HepG2 (cell line): Measurements from ENCODE around the gene LDLR.

Experiments used
- ATF1 ChIP-seq: IDR thresholded peaks from 2 replicates; pipeline ENCODE4 v1.6.1; 2016; ENCODE audit warnings: mild to moderate bottlenecking, control low read depth
- HINFP ChIP-seq: sonication (generic); formaldehyde crosslinking; IDR thresholded peaks from 2 replicates; pipeline ENCODE4 v1.4.0; 2020; ENCODE audit warnings: low read depth, mild to moderate bottlenecking, missing genetic modification reagents
- MYNN ChIP-seq: sonication (generic); formaldehyde crosslinking; IDR thresholded peaks from 2 replicates; pipeline ENCODE4 v1.4.0; 2020; ENCODE audit warnings: mild to moderate bottlenecking, low read depth, missing genetic modification reagents
- SP1 ChIP-seq, 2 experiments: fragments of 450-650 bp in 1 of 2; sonication (generic) in 1 of 2; formaldehyde crosslinking in 1 of 2; IDR thresholded peaks; 2 replicates each; pipeline versions ENCODE4 v1.4.0 to v1.6.1; 2016 to 2020; ENCODE audit warnings: missing genetic modification reagents in 1 of 2
- YY1 ChIP-seq: IDR thresholded peaks from 2 replicates; pipeline ENCODE4 v1.6.1; 2011; ENCODE audit warnings: low read length, low read depth, moderate library complexity, mild to moderate bottlenecking; ENCODE audit not compliant: insufficient read depth, insufficient replicate concordance
- ZMYM2 ChIP-seq: sonication (generic); formaldehyde crosslinking; IDR thresholded peaks from 2 replicates; pipeline ENCODE4 v1.8.0; 2022; ENCODE audit warnings: mild to moderate bottlenecking, missing genetic modification reagents
- ZNF18 ChIP-seq: sonication (generic); formaldehyde crosslinking; IDR thresholded peaks from 2 replicates; pipeline ENCODE4 v1.8.0; 2022; ENCODE audit warnings: mild to moderate bottlenecking, missing genetic modification reagents; ENCODE audit not compliant: insufficient replicate concordance

GRCh38 chr19:11171144-11171543 is 81.9 kb downstream of the LDLR start:
- TF ChIP-seq ATF1 (no peak), YY1 (no peak), ZMYM2 (CRISPR knock-in tag) (no peak), MYNN (CRISPR knock-in tag) (no peak), HINFP (no peak), ZNF18 (CRISPR knock-in tag) (no peak), SP1 (IDR thresholded peaks at IDR 0.05) (no peak), SP1 (CRISPR knock-in tag; IDR thresholded peaks at IDR 0.05) (no peak)
